HG03066 (cell line): ENCODE results near the gene RXRB.
A peak's percentile ranks its signal among the peaks of the same experiment; 100 is the strongest.
"Not testable (repeated sequence)": the region's sequence is repeated elsewhere in the genome, so short reads cannot be mapped to it uniquely, and the experiment has no call there.

Experiments used
- ATAC-seq: cut with Tn5 transposase; IDR thresholded peaks from one replicate; pipeline ENCODE4 v1.9.1; 2021; ENCODE audit warnings: low read depth; ENCODE audit not compliant: unreplicated experiment

The RXRB gene

DNA sequence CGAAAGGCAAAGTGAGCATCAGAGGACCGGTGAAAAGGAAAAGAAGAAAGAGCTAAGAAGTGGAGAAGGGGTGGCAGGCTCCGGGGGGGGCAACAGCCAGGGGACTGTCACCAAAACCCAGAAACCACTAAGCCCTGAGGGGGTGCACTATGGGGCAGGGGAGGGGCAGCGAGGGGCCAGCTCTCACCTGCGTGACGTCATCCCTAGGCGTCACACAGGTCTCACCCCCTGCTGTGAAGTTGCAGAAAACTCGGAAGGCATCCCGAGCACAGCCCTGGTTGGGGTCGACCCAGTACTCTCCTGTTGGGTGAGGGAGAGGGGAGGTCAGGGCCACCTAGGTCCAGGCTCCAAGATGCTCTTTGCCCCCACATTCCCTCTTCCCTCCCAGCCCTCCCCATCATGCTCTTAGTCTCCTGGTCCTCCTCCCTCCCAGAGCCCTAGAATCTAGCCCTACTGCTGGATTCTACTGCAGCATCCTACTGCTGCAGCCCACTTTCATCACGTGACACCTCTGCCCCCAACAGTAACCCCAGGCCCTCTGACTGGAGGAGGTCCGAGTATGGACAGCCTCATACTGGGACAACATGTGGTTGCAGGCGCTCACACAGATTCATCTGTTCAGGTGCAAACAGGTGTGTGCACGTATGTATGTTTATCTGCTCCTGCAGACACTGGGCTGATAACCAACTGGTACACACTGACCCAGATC lies 35.6 kb downstream of the RXRB start:
- ATAC-seq = no peak

GRCh38 chr6:33164176-33164575 lies 36.3 kb downstream of the RXRB start:
- ATAC-seq = no peak

GRCh38 chr6:33163540-33163939 lies 36.9 kb downstream of the RXRB start:
- ATAC-seq = no peak

GRCh38 chr6:33161354-33162331 lies 38.8 kb downstream of the RXRB start:
- ATAC-seq = peak; percentile 70

DNA sequence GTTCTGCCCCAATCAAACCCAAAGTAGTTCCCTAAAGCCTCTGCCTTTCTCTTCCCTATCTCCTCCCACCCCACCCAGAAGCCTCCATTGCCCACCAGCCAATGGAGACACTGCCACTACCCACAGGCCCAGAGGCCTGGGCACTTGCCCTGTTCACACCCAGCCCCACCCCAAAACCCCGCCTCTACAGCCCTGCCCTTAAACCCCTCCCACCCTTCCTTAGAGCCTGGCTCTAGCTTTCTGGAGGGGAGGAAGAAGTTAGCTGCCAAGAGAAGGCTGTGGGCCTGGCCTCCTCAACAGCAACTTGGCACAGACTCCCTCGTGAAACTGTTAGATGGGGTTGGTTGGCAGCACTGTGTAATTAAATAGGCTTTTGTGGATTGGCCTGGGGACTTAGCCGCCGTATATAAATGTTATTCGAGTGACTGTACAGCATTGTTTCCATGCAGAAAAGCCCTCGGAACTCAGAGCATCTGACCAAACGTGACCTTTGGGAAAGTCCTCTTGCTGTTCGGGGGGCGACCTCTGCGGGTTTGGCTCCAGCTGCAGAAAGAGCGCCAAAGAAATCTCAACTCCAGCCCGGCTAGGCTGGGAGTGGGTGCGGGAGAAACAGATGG lies 39.6 kb downstream of the RXRB start:
- ATAC-seq = no peak

DNA sequence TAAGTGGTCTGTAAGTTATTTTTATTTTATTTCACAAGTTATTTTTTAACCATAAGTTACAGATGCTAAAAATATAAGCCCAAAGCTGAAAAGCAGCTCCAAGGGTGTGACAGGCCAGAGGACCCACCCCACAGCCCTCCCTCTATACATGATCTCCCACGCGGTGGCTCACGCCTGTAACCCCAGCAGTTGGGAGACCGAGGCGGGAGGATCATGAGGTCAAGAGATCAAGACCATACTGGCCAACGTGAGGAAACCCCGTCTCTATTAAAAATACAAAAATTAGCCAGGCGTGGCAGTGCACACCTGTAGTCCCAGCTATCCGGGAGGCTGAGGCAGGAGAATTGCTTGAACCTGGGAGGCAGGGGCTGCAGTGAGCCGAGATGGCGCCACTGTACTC lies 40.4 kb downstream of the RXRB start:
- no peak for ATAC-seq

- no peak for ATAC-seq
Observed at GRCh38 chr6:33156964-33157363, 43.5 kb downstream of the RXRB start.

- ATAC-seq = no peak
Observed at GRCh38 chr6:33156561-33156960, 43.9 kb downstream of the RXRB start.

DNA sequence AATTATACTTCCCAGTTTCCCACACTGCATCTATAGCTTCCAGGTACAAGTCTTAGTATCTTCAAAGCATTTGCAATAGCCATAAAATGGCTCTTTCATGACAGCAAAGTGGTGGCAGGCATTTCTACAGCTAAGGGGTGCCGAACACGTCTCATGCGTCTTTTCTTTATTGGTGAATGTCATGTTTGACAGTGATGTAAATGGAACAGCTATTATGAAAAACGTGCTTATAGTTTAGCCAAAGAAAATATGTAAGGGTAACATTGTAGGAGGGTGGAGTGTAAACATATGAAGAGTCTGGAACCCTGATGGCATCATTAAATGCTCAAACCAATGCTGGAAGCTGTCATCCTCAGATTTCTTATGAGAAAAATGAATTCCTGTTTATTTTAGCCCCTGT lies 46.1 kb downstream of the RXRB start:
- ATAC-seq = no peak

GRCh38 chr6:33151050-33151449 lies 49.4 kb downstream of the RXRB start:
- ATAC-seq = no peak

DNA sequence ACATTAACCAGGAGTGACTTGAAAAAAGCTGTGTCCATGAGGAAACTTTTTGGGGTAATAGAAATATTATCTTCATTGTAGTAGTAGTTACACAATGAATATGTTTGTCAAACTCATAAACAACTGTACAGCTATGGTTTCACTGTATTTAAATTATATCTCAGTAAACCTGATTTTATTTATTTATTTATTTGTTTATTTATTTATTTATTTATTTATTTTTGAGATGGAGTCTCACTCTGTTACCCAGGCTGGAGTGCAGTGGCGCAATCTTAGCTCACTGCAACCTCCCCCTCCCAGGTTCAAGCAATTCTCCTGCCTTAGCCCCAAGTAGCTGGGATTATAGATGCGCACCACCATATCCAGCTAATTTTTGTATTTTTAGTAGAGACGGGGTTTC lies 49.9 kb downstream of the RXRB start:
- ATAC-seq = not testable (repeated sequence)

DNA sequence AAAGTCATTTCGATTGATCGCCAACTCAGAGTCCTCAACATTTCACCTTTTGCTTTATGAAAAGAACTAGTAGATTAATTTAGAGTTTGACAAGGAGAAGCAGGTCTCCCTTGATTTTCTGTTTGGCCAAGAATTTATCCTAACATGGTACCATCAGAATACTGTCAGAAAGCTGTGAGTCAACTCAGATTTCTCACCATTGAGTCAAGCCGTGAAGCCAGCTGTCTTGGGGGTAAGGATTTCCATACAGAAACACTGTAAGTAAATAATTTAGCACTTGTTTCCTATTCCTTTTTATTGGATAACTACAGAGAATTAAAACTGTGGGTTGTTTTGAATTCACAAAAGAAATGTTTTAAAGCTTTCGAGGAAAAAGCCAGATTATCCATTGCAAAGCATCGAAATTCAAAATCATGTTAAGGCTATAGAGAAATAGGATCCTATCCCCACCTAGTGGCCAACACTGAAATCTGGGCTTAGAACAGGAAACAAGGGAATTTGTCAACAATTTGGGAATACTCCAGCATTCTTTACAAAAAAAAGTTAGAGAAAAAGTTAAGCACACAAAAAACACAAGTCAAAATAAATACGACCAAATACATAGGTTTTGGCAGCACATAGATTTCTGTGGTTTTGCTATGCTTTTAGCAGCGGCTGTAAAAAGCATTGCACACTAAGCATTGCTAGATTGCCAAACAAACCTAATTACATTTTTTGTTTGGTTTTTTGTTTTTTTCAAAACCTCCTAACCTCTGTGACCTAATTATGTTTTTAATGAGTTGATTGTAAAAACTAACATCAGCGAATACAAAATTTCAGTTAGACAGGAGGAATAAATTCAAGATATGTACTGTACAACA lies 52.4 kb downstream of the RXRB start:
- ATAC-seq = no peak

GRCh38 chr6:33144373-33144772 lies 56.1 kb downstream of the RXRB start:
- ATAC-seq = no peak
